Stimulated activated CD4-positive, alpha-beta T cell treated with anti-CD3 and anti-CD28 coated beads, Interleukin-1b, Interleukin-23, amount 100 ng/mL, for 24 hours (primary cell): ENCODE results near the gene HPN.
"Not testable (repeated sequence)": the region's sequence is repeated elsewhere in the genome, so short reads cannot be mapped to it uniquely, and the experiment has no call there.

Experiments used
- DNase-seq, 4 experiments: peaks; one replicate each; pipeline ENCODE4 v3.0.0-alpha.2; 2020; ENCODE audit warnings: low read depth in 4 of 4, low spot score in 1 of 4

The HPN gene

GRCh38 chr19:35027009-35027408 is 14.5 kb upstream of the HPN start:
- DNase-seq = no peak

DNA sequence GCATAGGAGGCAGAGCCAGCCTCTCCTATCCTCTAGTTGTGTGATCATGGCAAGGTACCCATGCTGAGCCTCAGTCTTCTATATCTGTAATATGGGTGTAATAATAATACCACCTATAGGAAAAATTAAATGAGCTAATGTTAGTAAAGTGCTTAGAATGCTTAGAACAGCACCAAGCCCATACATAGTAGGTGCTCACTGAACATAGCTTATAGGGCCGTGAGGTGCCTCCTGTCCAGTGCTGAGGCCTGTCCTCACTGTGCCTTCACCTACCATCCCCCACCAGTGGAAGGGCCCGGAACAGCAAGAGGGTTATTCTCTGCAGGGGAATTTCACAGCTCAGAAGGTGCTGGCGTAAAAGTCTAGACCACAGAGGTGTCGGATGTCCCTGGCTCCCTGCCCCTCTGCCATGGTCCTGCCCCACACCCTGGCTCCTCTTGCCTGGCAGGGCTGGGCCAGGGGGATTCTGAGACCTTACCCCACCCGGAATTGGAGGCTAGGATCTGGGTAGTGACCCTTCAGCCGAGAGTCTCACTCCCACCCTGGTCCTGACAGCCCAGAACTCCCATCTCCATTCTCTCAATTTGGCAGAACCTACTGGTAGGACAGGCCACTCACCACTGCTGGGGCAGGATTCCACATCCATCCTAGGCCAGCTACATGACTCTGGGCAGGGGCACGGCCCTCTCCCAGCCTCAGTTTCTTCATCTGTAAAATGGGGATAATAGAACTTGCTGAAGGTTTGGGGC is 13.5 kb upstream of the HPN start:
- DNase-seq = no peak

DNA sequence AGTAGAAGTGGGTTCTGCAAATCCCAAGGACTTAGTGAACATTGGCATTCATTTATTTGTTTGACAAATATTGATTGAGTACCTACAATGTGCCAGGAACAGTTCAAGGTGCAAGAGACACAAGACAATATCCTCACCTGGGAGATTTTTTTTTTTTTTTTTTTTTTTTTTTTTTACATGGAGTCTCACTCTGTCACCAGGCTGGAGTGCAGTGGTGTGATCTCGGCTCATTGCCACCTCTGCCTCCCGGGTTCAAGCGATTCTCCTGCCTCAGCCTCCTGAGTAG is 13.0 kb upstream of the HPN start:
- not testable (repeated sequence) for DNase-seq

- DNase-seq = not testable (repeated sequence)
Observed at GRCh38 chr19:35029275-35029736, 12.2 kb upstream of the HPN start.

GRCh38 chr19:35029737-35030256 is 11.7 kb upstream of the HPN start:
- no peak for DNase-seq

GRCh38 chr19:35030257-35031071 is 11.1 kb upstream of the HPN start, which contains the start of gene SCN1B:
TSS of gene SCN1B (plus strand) at chr19:35030470. CDS start at chr19:35030821, 351 bp downstream.
- peak in 3 of 4 experiments; percentile 59 to 68 (median 63) for DNase-seq

- no peak for DNase-seq
Observed at GRCh38 chr19:35031072-35031881, 10.2 kb upstream of the HPN start.

- no peak for DNase-seq
Observed at GRCh38 chr19:35032356-35032865, 9.1 kb upstream of the HPN start.

DNA sequence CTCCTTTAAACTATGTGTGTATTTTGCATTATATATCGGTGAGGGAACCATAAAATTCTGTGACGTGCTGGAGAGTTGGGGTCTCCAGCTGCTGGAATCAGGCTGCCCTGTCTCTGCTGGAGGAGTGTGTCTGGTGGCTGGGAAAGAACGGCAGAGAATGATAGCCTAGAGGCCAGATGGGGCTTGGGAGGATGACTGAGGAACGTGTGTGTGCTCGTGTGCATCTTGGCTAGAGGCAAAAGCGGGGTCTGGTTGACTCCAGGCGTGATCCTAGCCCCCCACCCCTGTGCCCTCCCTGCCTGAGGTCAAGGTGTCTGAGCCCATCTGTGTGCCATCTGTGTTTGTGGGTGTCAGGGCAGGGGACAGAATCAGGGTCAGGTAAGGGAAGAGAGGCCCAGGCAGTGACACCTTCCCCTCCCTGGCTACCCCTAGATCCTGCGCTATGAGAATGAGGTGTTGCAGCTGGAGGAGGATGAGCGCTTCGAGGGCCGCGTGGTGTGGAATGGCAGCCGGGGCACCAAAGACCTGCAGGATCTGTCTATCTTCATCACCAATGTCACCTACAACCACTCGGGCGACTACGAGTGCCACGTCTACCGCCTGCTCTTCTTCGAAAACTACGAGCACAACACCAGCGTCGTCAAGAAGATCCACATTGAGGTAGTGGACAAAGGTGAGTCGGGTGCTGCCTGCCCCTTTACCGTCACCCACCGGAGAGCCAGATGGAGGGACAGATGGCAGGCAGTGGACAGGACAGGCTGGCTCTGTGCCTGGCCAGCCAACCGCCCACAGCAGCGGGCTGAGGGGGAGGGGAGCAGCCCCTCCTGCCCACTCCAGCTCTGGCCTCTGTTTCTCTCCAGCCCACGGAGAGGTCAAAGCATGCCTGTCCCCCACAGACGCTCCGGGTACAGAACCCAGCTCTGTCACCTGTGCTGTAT is 8.2 kb upstream of the HPN start:
- no peak for DNase-seq

GRCh38 chr19:35034005-35034502 is 7.5 kb upstream of the HPN start:
- no peak for DNase-seq

DNA sequence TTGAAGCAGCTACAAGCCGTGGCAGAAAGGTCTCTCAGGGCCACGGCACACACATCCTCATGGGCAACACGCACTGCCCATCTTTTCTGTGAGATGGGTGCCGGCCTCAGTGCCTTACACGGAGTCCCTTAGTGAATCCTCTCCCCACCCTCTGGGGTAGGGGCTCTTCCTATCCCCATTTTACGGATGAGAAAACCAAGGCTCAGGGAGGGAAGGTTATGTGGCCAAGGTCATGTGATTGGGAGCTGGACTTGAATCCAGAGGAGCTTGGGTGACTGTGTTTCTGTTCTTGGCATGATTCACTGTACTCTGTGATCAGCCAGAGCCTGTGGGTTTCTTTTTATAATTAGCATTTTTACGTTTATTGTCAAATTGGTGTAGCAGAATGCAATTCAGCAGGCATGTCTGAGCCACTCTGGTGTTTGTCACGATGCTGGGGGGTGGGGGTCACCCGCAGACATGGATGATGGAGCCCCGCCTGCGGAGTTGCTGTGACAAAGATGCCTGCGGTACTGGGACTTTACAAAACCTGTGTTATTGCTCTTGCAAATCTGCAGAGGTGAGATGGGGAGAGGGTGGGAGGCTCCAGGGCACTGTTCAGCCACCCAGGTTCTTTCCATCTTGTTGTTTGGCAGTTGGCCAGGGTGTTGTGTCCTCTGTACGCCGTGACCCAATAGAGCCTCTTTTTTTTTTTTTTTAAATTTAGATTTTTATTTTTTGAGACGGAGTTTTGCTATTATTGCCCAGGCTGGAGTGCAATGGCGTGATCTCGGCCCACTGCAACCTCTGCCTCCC is 6.7 kb upstream of the HPN start:
- no peak for DNase-seq

- DNase-seq = no peak
Observed at GRCh38 chr19:35037716-35038622, 3.6 kb upstream of the HPN start.

DNA sequence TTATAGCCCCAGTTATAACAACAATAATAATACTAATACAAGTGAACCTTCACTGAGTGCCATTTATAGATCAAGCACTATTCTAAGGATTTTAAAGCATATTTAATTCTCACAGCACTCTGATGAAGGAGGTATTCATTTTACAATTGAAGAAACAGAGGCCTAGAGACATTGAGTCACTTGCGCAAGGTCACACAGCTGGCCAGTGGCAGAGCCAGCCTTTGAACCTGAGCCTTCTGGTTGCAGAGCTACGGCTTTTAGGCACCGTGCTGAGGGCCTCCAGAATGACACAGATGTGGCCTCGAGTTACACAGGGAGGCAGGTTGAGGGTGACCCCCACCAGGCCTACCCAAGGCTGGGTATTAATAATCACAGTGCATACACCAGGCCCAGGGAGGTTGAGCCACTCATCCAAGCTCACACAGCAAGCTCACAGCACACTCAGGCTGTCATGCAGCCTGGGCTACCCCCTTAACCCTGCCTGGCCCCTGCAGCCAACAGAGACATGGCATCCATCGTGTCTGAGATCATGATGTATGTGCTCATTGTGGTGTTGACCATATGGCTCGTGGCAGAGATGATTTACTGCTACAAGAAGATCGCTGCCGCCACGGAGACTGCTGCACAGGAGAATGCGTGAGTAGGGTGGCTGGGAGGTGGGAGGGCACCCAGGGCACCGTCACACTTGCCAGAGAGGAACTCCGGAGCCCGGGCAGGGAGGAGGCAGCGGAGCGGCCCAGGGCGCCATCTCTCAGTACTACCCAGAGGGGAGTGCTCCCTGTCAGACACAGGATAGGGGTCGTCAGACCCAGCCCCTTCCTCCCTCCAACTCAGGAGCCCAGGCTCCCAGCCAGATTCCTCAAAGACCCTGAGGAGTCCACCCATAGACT is 2.7 kb upstream of the HPN start:
- DNase-seq = no peak

DNA sequence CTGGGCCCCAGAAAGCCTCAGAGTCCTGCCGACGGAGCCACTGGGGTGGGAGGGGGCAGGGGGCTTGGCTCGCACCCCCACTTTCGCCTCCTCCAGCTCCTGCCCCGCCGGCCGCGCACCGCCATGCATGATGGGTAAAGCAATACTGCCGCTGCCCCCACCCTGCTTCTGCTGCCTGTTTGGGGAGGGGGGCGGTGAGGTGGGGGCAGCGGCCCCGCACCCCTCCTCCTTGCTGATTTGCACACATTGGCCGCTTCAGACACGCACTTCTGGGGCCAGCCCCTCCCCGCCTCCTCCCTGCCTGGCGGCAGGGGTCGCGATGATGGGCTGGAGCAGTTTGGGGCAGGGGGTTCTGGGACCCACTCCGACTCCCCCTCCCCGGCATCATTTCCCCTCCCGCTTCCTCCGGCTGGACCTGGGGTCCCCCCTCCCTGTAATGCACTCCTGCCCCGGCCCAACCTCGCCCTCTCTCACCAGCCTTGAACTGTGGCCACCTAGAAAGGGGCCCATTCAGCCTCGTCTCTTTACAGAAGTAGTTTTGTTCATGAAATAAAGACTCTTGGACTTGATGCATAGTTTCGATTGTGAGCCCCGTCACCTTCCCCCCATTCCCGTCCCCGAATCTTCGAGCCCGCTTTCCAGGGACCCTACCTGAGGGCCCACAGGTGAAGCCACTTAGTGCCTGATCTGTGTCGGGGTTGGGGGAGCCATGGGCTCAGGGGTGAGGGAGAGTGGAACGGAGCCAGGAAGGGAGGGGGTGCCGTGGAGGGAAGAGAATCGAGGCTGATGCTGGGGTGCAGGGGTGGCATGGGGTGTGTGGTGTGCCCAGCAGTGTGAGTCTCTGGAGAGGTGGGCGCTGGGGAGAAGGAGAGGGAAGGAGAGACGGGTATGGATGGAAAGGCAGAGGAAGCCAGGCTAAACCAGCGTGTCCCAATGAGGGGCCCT is 1.4 kb upstream of the HPN start:
- DNase-seq = no peak

GRCh38 chr19:35040826-35041547 is 534 bp upstream of the HPN start:
- DNase-seq = no peak
